Measurements from ENCODE around the gene SSMEM1.

- no peak for TF ChIP-seq FOXA1 (IDR thresholded peaks at IDR 0.05)
- no peak for TF ChIP-seq BHLHE40 (IDR thresholded peaks at IDR 0.05; ENCODE audit: borderline replicate concordance)
- no peak for TF ChIP-seq ARNT (IDR thresholded peaks at IDR 0.05)
- no peak for TF ChIP-seq HDGF (IDR thresholded peaks at IDR 0.05; ENCODE audit: borderline replicate concordance)
These were observed 50.9 kb downstream of the SSMEM1 start for GRCh38 chr7:130258494-130259078.
